ENCODE measurements around the gene ST3GAL4.
A peak's percentile ranks its signal among the peaks of the same experiment; 100 is the strongest.
"Not testable (repeated sequence)": the region's sequence is repeated elsewhere in the genome, so short reads cannot be mapped to it uniquely, and the experiment has no call there.

Gene ST3GAL4

DNA sequence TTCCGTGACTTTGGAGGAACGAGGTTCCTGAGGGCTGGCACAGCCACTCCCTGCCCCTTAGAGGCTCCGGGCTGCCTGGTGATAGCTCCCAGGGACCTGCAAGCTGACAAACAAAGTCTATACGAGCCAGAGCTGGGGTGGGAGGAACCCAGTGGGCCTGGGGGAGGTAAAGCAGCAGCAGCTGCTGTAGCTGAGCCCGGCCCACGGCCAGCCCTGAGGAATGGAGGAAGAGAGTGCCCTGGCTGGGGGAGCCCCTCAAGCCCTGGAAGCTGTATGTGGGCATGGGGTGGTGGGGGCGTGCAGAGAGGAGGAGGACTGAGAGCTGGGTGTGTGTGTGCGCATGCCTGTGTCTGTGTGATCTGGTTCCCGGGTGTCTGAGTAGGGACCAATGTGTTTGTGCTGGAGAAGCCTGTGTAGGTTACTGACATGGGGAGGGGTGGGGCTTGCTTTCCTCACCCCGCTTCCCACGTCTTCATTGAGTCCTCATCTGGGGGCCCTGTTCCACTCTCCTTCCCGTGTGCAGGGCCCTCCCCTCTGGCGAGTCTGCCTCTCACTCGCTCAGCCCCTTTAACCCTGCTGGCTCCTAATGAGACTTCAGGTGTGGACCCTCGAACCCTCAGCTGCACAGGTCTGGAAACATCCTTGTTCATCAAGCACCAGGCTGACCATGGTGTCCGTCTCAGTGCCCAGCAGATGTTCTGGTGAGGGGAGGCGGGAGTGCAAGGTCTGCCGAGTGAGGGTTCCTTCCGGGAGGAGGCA, 10.8 kb downstream of the ST3GAL4 start:
- DNase-seq, result no peak

DNA sequence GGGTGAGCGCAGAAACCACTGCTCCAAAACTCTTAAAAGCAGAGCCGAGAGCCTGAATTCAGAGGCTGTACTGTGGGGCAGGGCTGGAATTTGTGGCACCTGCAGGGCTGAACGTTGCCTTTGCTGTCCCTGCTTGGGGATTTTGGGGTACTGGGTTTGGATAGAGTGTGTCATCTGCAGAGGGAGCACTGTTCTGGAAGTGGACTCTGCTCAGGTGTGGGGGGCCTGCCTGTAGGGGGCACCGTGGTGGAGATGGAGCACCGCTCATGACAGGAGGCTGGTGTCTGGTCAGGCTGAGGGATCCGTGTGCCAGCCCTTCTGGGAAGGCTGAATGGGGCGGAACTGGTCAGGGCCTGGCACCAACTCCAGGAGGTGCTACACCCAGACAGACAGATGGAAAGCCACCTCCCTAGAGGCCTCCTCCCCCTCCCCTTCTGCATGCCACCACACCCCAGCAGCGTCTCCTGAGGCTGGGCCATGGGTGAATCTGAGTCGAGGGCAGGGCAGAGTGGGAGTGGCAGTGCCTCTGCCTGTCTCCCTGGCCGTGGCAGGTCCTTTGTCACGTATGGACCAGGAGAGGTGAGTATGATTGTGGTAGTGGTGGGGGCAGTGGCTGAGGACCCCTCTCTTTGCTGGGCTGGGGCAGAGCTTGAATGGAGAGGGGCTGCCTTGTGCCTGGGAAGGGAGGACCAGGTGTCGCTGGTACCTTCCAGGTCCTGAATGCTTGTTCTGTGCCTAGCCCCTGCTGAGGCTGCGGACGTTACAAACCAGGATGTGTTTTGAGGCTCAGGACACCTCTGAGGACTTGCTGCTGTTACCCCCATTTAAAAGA, 11.6 kb downstream of the ST3GAL4 start:
- not testable (repeated sequence) for DNase-seq

DNA sequence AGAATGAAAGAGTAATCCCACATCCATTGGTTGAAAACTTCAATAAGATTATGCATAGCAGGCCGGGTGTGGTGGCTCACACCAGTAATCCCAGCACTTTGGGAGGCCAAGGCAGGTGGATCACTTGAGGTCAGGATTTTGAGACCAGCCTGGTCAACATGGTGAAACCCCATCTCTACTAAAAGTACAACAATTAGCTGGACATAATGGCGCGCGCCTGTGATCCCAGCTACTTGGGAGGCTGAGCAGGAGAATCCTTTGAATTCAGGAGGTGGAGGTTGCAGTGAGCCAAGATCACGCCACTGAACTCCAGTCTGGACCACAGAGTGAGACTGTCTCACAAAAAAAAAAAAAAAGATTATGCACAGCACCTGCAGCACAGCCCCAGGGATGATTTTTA, 12.3 kb downstream of the ST3GAL4 start:
- not testable (repeated sequence) for DNase-seq

DNA sequence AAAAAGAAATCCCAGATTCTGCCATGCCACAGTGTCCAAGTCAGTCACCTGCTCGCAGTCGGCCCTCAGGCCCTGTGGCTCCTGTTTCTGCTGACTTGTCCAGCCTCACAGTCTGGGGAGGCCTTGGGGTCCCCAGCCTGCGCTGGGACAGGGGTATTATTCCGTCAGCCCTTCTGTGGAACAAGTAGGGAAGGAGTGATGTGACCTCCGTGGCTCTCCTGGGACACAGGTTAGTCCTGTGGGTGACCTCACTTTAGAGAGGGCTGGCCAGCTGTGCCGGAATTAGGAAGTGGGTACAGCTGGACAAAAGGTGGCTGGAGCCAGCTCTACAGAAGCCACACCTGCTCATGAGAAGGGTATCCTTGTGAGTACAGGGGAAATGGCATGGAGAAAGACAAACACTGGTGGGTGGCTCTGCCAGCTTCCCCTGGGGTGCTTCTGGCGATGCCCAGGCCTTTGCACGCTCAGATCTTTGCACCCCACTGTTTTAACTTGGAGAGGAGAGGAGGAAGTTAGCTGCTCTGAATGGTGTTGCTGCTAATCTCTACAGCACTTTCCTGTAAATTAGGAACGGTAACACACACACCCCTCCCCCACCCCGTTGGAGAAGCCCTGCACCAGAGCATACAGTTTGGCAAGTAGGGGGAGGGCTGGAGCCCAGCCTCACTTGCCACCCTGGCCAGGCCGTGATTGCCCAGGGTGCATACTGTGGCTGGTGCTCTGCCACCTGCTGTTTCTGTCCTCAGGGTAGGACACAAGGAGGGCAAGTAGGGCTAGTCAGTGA, 13.0 kb downstream of the ST3GAL4 start:
- DNase-seq, result peak; percentile 60

DNA sequence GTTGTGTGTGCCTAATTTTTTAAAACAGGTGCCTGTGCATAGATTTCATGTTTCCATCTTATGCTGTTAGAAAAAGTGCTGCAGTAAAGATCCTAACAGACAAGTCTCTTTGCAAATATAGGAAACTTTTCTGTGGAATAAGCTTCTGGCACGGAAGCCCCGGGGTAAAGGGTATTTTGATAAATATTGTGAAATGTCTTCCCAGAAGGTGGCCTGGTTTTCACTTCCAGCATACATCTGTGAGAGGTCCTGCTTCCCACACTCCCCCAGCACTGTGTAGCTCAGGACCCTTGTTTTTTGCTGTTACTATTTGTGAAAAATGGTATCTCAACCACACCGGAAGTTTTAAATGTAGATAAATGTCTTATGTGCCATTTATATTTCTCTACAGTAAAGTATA, 14.5 kb downstream of the ST3GAL4 start:
- no peak for DNase-seq

DNA sequence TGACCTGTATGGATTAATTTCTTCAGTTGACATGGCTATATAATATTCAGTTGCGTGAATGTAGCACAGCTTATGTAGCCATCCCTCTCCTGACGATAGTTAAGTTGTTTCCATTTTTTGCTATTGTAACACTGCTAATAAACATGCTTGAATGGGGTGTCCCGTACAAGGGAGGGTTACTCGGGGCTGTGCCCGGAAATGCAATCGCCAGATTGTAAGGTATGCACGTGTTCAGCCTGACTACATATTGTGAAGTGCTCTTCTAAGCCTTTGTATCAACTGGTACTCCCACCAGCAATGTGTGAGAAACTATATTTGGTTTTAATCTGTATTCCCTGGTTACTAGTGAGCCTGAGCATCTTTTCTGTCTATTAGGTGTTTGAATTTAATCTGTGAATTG, 16.1 kb downstream of the ST3GAL4 start:
- DNase-seq, result no peak

DNA sequence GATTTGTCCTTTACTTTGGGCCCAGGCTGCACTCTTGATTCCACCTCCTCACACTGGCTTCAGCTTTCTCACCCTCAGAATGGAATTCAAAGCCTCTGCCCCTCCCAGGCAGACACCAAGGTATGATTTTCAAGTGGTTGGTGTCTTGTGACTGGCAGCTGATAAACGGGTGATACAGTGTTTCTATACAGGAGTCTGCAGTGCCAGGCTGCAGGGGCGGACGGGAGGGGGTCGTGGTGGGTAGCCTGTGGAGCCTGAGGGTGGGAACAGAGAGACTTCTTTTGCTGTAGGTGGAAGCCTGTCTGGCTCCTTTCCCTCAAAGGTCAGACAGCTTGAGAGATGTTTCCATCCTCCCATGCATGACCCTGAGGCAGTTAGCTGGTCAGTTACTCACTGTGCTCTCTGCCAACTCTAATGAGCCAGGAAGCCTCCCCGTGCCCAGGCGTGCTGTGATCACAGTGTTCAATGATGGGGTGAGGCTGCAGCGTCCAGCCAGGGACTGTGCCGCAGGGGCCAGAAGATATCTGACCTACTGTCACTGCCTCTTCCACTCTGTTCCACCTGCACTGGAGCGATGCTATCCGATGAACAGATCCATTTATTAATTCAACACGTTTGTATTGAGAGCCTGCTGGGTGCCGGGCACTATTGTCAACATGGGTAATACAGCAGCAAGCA, 18.0 kb downstream of the ST3GAL4 start:
- not testable (repeated sequence) for DNase-seq

DNA sequence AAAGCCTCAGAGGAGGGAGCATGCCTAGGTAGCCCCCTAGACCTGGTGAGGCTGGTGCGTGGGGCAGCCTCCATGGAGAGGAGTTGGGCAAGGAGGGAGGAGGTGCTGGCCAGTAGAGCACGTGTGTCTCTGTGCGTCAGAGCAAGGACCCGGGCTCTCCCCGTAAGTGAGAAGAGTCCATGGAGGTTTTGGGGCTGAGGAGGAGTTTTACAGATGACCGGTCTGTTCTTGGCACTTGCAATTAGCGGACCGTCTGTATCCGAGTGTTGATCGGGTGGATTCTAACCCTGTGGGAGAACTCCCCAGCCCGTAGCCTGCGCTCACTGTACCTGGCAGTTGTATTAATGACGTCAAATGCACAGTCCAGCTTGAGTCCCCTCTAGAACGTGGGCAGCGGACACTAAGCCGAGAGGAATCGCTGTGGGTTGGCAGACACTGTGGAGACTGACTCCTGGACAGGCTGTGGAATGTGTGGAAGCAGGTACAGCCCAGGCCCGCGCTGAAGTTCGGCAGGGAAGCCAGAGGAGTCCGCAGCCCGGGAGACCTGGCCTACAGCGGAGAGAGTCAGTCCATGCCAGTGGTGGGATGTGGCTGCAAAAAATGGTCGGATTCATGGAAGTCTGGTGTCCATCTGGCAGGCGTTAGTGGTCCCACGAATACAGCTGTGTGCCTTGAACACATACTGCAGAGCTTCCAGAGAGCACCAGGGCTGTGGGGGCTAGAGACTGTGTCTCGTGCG, 19.2 kb downstream of the ST3GAL4 start:
- not testable (repeated sequence) for DNase-seq

DNA sequence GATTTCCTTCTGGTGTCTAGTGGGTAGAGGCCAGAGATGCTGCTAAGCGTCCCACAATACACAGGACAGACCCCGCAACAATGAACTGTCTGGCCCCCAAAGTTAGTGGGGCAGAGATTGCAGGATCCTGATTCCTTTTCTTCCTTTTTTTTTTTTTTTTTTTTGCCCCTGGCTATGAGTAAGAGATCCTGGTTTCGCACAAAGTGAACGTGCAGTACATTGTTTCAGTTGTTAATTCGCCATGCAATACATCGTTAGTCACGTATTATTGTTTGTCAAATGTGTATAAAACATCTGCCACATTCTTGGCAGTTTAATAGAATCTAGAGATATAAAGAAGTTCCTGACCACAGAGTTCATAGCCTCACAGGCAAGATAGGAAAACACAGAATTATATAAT, 20.2 kb downstream of the ST3GAL4 start:
- no peak for DNase-seq

DNA sequence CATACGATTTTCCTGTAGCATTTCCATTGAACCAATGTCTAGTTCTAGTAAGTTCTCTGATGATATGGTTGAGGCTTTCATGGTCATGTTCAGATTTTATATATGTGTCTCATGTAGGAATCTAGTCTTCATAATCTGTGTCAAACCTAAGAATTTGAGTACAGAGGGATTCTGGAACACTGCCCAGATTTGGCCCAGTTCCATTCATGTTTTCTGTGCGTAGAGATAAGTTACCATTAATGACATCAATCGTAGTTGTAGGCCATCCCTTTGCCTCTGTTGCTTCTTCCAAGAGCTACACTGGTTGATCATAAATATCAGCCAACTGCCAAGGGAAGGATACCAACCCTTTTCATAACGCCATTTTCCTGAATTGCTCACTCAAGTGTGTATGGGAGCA, 23.3 kb downstream of the ST3GAL4 start:
- no peak for DNase-seq

DNA sequence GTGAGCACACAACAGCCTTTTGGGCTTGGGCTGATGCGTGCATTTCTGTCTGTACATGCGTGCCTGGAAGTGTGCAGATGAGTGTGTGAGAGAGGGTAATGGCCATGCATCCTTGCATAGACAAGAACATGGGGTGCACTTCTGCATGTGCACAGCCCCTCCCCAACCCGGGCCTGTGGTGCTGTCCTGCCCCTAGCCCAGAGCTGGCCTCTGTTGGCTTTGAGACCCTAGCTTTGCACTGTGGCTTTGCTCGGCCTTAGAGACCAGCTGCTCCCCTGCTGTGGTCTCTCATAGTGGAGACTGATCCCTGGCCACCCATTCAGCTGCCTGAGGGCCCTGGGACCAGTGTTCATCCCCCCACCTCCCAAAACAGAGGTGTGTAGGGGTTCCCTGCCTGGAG, 25.4 kb downstream of the ST3GAL4 start:
- no peak for DNase-seq

DNA sequence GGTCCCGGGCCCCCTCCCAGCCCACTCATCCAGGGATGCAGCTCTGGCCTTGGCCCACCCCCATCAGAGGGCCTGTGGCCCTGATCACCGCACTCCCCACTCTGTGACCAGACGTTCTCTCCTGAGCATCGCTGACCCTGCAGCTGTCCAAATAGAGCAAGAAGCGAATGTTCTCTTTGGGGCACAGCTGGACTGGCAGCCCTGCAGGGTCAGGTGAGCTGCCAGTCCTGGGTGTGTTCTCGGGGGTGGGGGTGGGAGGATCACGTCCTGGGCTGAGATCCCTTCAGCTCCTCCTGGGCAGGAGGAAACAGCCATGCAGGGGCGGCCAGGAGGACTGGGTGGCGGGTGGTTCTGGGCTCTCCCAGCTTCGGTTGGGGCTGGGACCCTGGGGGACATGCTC, 26.5 kb downstream of the ST3GAL4 start:
- not testable (repeated sequence) for DNase-seq

DNA sequence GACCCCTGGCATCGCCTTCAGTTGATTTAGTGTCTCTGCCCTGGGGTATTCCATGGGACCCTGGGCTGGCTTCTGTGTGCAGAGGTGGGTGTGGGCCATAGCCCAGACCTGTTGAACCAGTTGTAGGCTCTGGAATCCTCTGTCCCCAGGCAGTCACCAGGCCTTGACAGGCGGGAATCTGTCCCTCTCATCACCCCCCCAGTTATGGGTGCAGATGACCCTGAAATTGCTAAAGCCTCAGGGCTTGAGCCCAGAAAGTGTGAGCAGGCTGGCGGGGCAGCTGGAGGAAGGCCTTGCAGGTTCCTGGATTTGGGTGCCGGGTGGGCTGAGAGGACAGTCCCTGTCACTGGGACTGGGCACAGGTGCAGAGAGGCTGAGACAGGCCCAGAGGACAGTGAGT, 27.2 kb downstream of the ST3GAL4 start:
- not testable (repeated sequence) for DNase-seq

DNA sequence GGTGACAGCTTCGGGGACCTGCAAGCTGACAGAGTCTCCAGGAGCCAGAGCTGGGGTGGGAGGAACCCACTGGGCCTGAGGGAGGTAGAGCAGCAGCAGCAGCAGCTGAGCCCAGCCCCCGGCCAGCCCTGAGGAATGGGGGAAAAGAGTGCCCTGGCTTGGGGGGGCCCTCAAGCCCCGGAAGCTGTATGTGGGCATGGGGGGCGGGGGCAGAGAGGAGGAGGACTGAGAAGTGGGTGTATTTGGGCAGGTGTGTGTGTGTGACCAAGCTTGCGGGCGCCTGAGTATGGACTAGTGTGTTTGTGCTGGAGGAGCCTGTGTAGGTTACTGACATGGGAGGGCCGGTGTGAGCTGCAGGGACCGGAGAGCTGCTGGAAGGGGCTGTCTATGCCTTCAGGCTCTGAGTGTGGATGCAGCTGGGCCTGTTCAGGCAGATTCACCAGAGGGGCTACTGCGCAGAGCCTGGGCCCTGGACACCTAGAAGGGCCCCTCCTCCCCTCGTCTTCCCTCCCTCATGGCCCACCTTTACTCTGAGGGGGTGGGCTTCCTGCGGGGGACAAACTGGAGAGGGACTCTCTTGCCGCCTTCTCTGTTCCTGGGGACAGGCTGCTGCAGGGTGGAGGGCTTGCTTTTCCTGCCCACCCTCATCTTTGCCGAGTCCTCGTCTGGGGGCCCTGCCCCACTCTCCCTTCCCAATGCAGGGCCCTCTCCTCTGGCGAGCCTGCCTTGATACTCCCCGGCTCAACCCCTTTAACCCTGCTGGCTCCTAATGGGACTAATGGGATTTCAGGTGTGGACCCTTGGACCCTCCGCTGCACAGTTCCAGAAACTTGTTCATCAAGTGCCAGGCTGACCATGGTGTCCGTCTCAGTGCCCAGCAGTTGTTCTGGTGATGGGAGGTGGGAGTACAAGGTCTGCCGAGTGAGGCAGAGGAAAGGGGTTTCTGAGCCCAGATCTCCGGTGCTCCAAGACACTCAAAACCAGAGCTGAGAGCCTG, 28.2 kb downstream of the ST3GAL4 start:
- DNase-seq, result no peak

DNA sequence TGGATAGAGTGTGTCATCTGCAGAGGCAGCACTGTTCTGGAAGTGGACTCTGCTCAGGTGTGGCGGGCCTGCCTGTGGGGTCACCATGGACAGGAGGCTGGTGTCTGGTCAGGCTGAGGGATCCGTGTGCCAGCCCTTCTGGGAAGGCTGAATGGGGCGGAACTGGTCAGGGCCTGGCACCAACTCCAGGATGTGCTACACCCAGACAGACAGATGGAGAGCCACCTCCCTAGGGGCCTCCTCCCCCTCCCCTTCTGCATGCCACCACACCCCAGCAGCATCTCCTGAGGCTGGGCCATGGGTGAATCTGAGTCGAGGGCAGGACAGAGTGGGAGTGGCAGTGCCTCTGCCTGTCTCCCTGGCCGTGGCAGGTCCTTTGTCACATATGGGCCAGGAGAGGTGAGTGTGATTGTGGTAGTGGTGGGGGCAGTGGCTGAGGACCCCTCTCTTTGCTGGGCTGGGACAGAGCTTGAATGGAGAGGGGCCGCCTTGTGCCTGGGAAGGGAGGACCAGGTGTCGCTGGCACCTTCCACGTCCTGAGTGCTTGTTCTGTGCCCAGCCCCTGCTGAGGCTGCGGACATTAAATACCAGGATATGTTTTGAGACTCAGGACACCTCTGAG, 29.1 kb downstream of the ST3GAL4 start:
- DNase-seq, result no peak

DNA sequence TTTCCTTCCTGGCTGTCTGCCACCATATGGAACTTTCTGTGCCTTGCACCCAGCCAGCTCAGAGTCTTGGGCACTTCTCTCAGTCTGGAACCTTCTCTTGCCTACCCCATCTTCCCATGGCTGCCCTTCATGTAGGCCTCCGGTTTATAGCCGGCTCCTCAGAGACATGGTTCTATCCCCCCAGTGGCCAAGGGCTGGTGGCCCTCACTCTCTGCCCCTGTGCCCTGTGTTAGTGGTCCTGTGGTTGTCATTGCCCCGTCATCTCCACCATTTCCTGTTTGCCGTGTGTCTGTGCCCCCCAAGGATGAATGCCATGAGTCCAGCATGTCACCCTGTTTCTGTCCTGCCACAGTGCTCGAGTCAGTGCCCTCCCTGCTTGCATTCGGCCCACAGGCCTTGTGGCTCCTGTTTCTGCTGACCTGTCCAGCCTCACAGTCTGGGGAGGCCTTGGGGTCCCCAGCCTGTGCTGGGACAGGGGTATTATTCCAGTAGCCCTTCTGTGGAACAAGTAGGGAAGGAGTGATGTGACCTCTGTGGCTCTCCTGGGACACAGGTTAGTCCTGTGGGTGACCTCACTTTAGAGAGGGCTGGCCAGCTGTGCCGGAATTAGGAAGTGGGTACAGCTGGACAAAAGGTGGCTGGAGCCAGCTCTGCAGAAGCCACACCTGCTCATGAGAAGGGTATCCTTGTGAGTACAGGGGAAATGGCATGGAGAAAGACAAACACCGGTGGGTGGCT, 30.7 kb downstream of the ST3GAL4 start:
- DNase-seq, result peak; percentile 13

DNA sequence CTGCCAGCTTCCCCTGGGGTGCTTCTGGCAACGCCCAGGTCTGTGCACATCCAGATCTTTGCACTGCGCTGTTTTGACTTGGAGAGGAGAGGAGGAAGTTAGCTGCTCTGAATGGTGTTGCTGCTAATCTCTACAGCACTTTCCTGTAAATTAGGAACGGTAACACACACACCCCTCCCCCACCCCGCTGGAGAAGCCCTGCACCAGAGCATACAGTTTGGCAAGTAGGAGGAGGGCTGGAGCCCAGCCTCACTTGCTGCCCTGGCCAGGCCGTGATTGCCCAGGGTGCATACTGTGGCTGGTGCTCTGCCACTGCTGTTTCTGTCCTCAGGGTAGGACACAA, 31.2 kb downstream of the ST3GAL4 start:
- peak; percentile 39 for DNase-seq

DNA sequence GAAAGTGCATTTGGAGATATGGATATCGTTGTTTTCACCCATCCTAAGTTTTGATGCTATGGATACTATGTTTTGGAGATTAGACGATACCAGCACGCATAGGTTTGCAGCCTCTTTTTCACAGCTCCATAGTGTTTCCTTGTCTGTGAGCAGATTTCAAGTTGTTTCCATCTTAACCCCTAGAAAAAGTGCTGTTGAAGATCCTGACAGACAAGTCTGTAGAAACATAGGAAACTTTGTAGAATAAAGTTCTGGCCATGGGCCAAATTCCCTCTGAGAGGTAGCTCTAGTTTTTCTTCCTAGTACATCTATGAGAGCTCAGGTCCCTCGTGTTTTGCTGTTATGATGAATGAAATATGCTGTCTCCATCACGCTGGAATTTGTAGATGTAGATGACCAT, 32.4 kb downstream of the ST3GAL4 start:
- no peak for DNase-seq

DNA sequence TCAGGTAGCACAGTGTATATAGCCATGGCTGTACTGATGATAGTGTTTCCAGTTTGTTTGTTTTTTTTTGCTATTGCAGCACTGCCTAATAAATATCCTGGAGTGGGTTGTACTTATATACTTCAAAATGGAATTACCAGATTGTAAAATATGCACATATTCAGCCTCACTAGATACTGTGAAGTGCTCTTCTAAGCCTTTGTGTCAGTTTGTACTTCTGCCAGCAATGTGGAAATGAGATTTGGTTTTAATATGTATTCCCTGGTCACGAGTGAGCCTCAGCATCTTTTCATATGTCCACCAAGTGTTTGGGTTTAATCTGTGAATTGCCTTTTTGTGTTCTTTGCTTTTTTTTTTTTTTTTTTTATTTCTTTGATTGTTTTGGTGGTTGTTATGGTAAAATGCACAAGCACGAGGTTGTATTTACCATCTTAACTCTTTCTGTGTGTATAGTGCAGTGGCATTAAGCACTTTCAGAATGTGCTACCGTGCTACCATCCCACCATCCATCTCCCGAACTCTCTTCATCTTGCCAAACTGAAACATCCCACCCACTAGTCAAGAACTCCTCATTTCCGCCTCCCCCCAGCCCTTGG, 34.9 kb downstream of the ST3GAL4 start:
- DNase-seq, result no peak

Measured in KG1 (cell line).